Activated naive CD4-positive, alpha-beta T cell treated with anti-CD3 and anti-CD28 coated beads for 36 hours (primary cell): Measurements from ENCODE around the gene SEC24C. TPM values are rescaled to one million over a fixed set of nuclear protein-coding genes. Genes with fewer than 3 reads are reported as not detected.
A peak's percentile ranks its signal among the peaks of the same experiment; 100 is the strongest.
"Not testable (repeated sequence)": the region's sequence is repeated elsewhere in the genome, so short reads cannot be mapped to it uniquely, and the experiment has no call there.

ENCODE experiments used
- CTCF ChIA-PET: fragments of 350-600 bp; sonication (Branson Sonifier 250); formaldehyde crosslinking; loops from one replicate; lab custom pipeline; 2021; ENCODE audit warnings: antibody characterized with exemption; lab: Charles Lee
- DNase-seq: peaks from one replicate; pipeline ENCODE4 v3.0.0-alpha.2; 2020
- H3K27ac Mint-ChIP-seq: one replicate; pipeline ENCODE4 v1.8.0; 2021; ENCODE audit warnings: mild to moderate bottlenecking, mixed read lengths
- H3K27me3 Mint-ChIP-seq: one replicate; pipeline ENCODE4 v1.8.0; 2021; ENCODE audit warnings: low read depth, mixed read lengths
- H3K36me3 Mint-ChIP-seq: one replicate; pipeline ENCODE4 v1.8.0; 2021; ENCODE audit warnings: low read depth, mixed read lengths
- H3K4me1 Mint-ChIP-seq: one replicate; pipeline ENCODE4 v1.8.0; 2021; ENCODE audit warnings: low read depth, mixed read lengths
- H3K4me3 Mint-ChIP-seq: one replicate; pipeline ENCODE4 v1.8.0; 2021; ENCODE audit warnings: mild to moderate bottlenecking, moderate library complexity, mixed read lengths
- H3K9me3 Mint-ChIP-seq: one replicate; pipeline ENCODE4 v1.8.0; 2021; ENCODE audit warnings: mixed read lengths
- intact Hi-C: fragments of 100-400 bp; cut with micrococcal nuclease; formaldehyde crosslinking; loops from one replicate; pipeline ENCODE4 v1.15.1; 2023
- total RNA-seq, 2 experiments: library from RNA; stranded (reverse); gene quantifications; one replicate each; pipeline ENCODE4 v1.2.3, GENCODE V29; 2021

The SEC24C gene
- 10 to 100 TPM; 67.0 to 68.1 TPM for total RNA-seq

GRCh38 chr10:73743905-73744663 is at the start of gene SEC24C:
Gene SEC24C (plus strand): TSS chr10:73744372. CDS start chr10:73746833, 2,461 bp downstream.
- H3K4me1 Mint-ChIP-seq, result peaks cover 44% of the 10 kb centered on the region
- intact Hi-C loops, result loop anchor here (1.0 to 5.0 kb wide), 9 partner anchors 14 to 497 kb away; partner anchors contain the start of genes ANXA7, DNAJC9, MRPS16 and NDST2

GRCh38 chr10:73695302-73695701 is 48.9 kb upstream of the SEC24C start:
- H3K27ac Mint-ChIP-seq, intact Hi-C loops: not testable (repeated sequence)

More at GRCh38 chr10:73743905-73744663, at the start of gene SEC24C:
- no peaks in the 10 kb centered on the region for H3K27me3 Mint-ChIP-seq
- H3K9me3 Mint-ChIP-seq, result no peaks in the 10 kb centered on the region
- peak; percentile 98 for DNase-seq
- peak within 1 kb of the TSS; percentile 100 for H3K27ac Mint-ChIP-seq
- peak within 1 kb of the TSS; percentile 98 for H3K4me3 Mint-ChIP-seq
- CTCF ChIA-PET, result interaction anchor here (1.1 to 1.6 kb wide), 5 partner anchors 13 to 135 kb away, joined by 3 to 5 read pairs (median 5); a partner anchor contains a TSS
- H3K36me3 Mint-ChIP-seq, result peaks cover 17% of the 10 kb centered on the region

GRCh38 chr10:73697675-73698159 is 46.5 kb upstream of the SEC24C start, which contains the start of gene AGAP5:
Gene AGAP5 (minus strand): TSS chr10:73698109. CDS start chr10:73697755, 354 bp downstream.
- intact Hi-C loops, H3K27ac Mint-ChIP-seq, H3K4me3 Mint-ChIP-seq, H3K27me3 Mint-ChIP-seq, H3K9me3 Mint-ChIP-seq, DNase-seq, CTCF ChIA-PET, H3K4me1 Mint-ChIP-seq: not testable (repeated sequence)
- peaks cover 14% of the 10 kb centered on the region for H3K36me3 Mint-ChIP-seq

More at GRCh38 chr10:73695302-73695701, 48.9 kb upstream of the SEC24C start:
- H3K27me3 Mint-ChIP-seq, H3K4me3 Mint-ChIP-seq, CTCF ChIA-PET, H3K9me3 Mint-ChIP-seq, DNase-seq, H3K4me1 Mint-ChIP-seq: not testable (repeated sequence)
- H3K36me3 Mint-ChIP-seq, result peaks cover 11% of the 10 kb centered on the region

- H3K27me3 Mint-ChIP-seq, CTCF ChIA-PET, intact Hi-C loops, H3K4me3 Mint-ChIP-seq, H3K4me1 Mint-ChIP-seq, DNase-seq, H3K9me3 Mint-ChIP-seq, H3K27ac Mint-ChIP-seq: not testable (repeated sequence)
- H3K36me3 Mint-ChIP-seq, result peaks cover 15% of the 10 kb centered on the region
Observed at GRCh38 chr10:73698819-73699218, 45.4 kb upstream of the SEC24C start.

- H3K27me3 Mint-ChIP-seq, DNase-seq, H3K27ac Mint-ChIP-seq, H3K9me3 Mint-ChIP-seq, CTCF ChIA-PET, H3K4me3 Mint-ChIP-seq, H3K4me1 Mint-ChIP-seq, intact Hi-C loops: not testable (repeated sequence)
- peaks cover 12% of the 10 kb centered on the region for H3K36me3 Mint-ChIP-seq
Observed at GRCh38 chr10:73703924-73704323, 40.2 kb upstream of the SEC24C start.

GRCh38 chr10:73705506-73706072 is 38.6 kb upstream of the SEC24C start:
- H3K36me3 Mint-ChIP-seq, DNase-seq, H3K4me3 Mint-ChIP-seq, H3K4me1 Mint-ChIP-seq, CTCF ChIA-PET, H3K27me3 Mint-ChIP-seq, H3K27ac Mint-ChIP-seq, intact Hi-C loops, H3K9me3 Mint-ChIP-seq: not testable (repeated sequence)

- peaks cover 10% of the 10 kb centered on the region for H3K36me3 Mint-ChIP-seq
- H3K4me1 Mint-ChIP-seq, DNase-seq, CTCF ChIA-PET, H3K9me3 Mint-ChIP-seq, intact Hi-C loops, H3K4me3 Mint-ChIP-seq, H3K27ac Mint-ChIP-seq, H3K27me3 Mint-ChIP-seq: not testable (repeated sequence)
Observed at GRCh38 chr10:73706488-73706887, 37.7 kb upstream of the SEC24C start.

GRCh38 chr10:73707628-73708027 is 36.5 kb upstream of the SEC24C start:
- intact Hi-C loops, H3K27me3 Mint-ChIP-seq, CTCF ChIA-PET, H3K4me3 Mint-ChIP-seq, DNase-seq, H3K9me3 Mint-ChIP-seq, H3K36me3 Mint-ChIP-seq, H3K27ac Mint-ChIP-seq, H3K4me1 Mint-ChIP-seq: not testable (repeated sequence)

GRCh38 chr10:73708122-73708521 is 36.0 kb upstream of the SEC24C start:
- intact Hi-C loops, H3K27me3 Mint-ChIP-seq, H3K4me3 Mint-ChIP-seq, CTCF ChIA-PET, H3K4me1 Mint-ChIP-seq, H3K27ac Mint-ChIP-seq, H3K9me3 Mint-ChIP-seq, DNase-seq: not testable (repeated sequence)
- peaks cover 11% of the 10 kb centered on the region for H3K36me3 Mint-ChIP-seq

- H3K9me3 Mint-ChIP-seq, intact Hi-C loops, CTCF ChIA-PET, H3K4me3 Mint-ChIP-seq, H3K27ac Mint-ChIP-seq, H3K27me3 Mint-ChIP-seq, H3K4me1 Mint-ChIP-seq, H3K36me3 Mint-ChIP-seq, DNase-seq: not testable (repeated sequence)
Observed at GRCh38 chr10:73711683-73712082, 32.5 kb upstream of the SEC24C start.

GRCh38 chr10:73713912-73714311 is 30.3 kb upstream of the SEC24C start:
- H3K27ac Mint-ChIP-seq, CTCF ChIA-PET, DNase-seq, H3K27me3 Mint-ChIP-seq, H3K4me1 Mint-ChIP-seq, H3K9me3 Mint-ChIP-seq, H3K4me3 Mint-ChIP-seq, intact Hi-C loops: not testable (repeated sequence)
- H3K36me3 Mint-ChIP-seq, result peaks cover 12% of the 10 kb centered on the region

GRCh38 chr10:73714483-73714882 is 29.7 kb upstream of the SEC24C start:
- DNase-seq, H3K4me3 Mint-ChIP-seq, CTCF ChIA-PET, H3K4me1 Mint-ChIP-seq, intact Hi-C loops, H3K27me3 Mint-ChIP-seq, H3K9me3 Mint-ChIP-seq, H3K27ac Mint-ChIP-seq: not testable (repeated sequence)
- H3K36me3 Mint-ChIP-seq, result peaks cover 14% of the 10 kb centered on the region
